ENCODE data around the gene SNX25.

The SNX25 gene

GRCh38 chr4:185247151-185247550 is 37.8 kb downstream of the SNX25 start:
- TF ChIP-seq SIN3A (IDR thresholded peaks at IDR 0.05; ENCODE audit: borderline replicate concordance, insufficient read depth, low read length) (no peak), POLR2AphosphoS5 (IDR thresholded peaks at IDR 0.05; ENCODE audit: low read depth, low read length) (no peak)

- no peak for TF ChIP-seq SIN3A (IDR thresholded peaks at IDR 0.05; ENCODE audit: borderline replicate concordance, insufficient read depth, low read length)
- no peak for TF ChIP-seq TAF1 (IDR thresholded peaks at IDR 0.05; ENCODE audit: borderline replicate concordance, insufficient read depth, low read length)
- TF ChIP-seq POLR2AphosphoS5 (IDR thresholded peaks at IDR 0.05; ENCODE audit: low read depth, low read length), result no peak
- no peak for TF ChIP-seq REST (IDR thresholded peaks at IDR 0.05; ENCODE audit: insufficient read depth in 1 of 2, low read depth in 2 of 2, low read length in 2 of 2)
- TF ChIP-seq FOXP2 (optimal IDR thresholded peaks at IDR 0.05; ENCODE audit: borderline replicate concordance, extremely low read depth, extremely low read length, insufficient read depth), result no peak
Measured at GRCh38 chr4:185248393-185249039, 39.1 kb downstream of the SNX25 start.

DNA sequence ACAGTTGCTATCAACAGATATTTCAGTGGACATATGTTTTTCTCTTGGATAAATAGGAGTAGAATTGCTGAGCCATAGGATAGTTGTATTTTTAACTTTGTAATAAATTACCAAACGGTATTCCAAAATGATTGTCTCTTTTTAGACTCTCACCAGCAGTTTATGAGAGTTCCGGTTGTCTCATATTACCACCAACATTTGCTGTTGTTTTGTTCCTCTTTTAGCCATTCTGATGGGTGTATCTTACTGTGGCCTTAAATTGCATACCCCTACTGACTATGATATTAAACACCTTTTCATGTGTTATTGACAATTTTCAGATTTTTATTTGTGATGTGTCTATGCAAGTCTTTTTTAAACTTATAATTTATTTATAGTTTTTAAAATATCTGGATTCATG is 39.7 kb downstream of the SNX25 start:
- TF ChIP-seq SIN3A (IDR thresholded peaks at IDR 0.05; ENCODE audit: borderline replicate concordance, insufficient read depth, low read length) (no peak), TAF1 (IDR thresholded peaks at IDR 0.05; ENCODE audit: borderline replicate concordance, insufficient read depth, low read length) (no peak), POLR2AphosphoS5 (IDR thresholded peaks at IDR 0.05; ENCODE audit: low read depth, low read length) (no peak), FOXP2 (optimal IDR thresholded peaks at IDR 0.05; ENCODE audit: borderline replicate concordance, extremely low read depth, extremely low read length, insufficient read depth) (no peak), REST (IDR thresholded peaks at IDR 0.05; ENCODE audit: insufficient read depth in 1 of 2, low read depth in 2 of 2, low read length in 2 of 2) (no peak)

DNA sequence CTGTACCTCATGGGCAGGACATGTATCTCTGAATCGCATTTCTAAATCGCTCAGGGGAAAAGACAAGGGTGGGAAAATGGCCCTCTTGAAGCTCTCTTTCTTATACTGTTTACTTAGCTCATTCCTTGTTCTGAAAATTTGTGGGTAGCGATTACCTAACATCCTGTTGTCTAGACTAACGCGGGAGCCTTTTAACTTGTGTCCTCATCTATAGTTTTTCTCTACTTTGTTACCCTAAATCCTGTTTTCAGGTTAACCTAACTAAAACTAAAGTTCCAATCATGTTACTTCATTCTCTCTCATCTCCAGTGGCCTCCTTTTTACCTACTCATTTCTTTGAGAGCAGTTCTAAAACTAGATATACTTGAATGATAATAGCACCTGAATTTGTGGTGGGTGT is 45.0 kb downstream of the SNX25 start:
- TF ChIP-seq REST (IDR thresholded peaks at IDR 0.05; ENCODE audit: insufficient read depth in 1 of 2, low read depth in 2 of 2, low read length in 2 of 2), result no peak
- no peak for TF ChIP-seq TAF1 (IDR thresholded peaks at IDR 0.05; ENCODE audit: borderline replicate concordance, insufficient read depth, low read length)
- TF ChIP-seq FOXP2 (optimal IDR thresholded peaks at IDR 0.05; ENCODE audit: borderline replicate concordance, extremely low read depth, extremely low read length, insufficient read depth), result no peak
- no peak for TF ChIP-seq SIN3A (IDR thresholded peaks at IDR 0.05; ENCODE audit: borderline replicate concordance, insufficient read depth, low read length)
- TF ChIP-seq POLR2AphosphoS5 (IDR thresholded peaks at IDR 0.05; ENCODE audit: low read depth, low read length), result no peak

DNA sequence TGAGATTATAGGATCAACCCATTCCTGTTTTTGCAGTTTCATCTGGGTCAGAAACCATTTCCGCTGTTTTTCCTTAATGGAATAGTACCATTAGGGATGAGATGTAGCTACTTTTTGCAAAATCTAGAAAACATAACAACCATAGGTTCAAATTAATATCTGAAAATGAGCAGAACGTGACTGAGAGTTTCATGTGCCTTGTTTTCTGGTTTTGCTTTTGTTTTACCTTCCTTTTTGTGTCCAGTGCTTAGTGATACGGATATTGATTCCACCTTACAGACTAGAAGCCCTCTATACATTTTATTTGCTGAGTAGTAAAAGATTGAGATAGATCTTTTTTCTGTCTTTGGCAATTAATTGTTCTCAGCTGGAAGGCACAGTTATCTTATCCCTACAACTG is 46.5 kb downstream of the SNX25 start:
- TF ChIP-seq TAF1 (IDR thresholded peaks at IDR 0.05; ENCODE audit: borderline replicate concordance, insufficient read depth, low read length), result no peak
- no peak for TF ChIP-seq SIN3A (IDR thresholded peaks at IDR 0.05; ENCODE audit: borderline replicate concordance, insufficient read depth, low read length)
- TF ChIP-seq POLR2AphosphoS5 (IDR thresholded peaks at IDR 0.05; ENCODE audit: low read depth, low read length), result no peak

GRCh38 chr4:185256446-185256845 is 47.0 kb downstream of the SNX25 start:
- TF ChIP-seq SIN3A (IDR thresholded peaks at IDR 0.05; ENCODE audit: borderline replicate concordance, insufficient read depth, low read length), result no peak
- TF ChIP-seq FOXP2 (optimal IDR thresholded peaks at IDR 0.05; ENCODE audit: borderline replicate concordance, extremely low read depth, extremely low read length, insufficient read depth), result no peak
- no peak for TF ChIP-seq TAF1 (IDR thresholded peaks at IDR 0.05; ENCODE audit: borderline replicate concordance, insufficient read depth, low read length)
- TF ChIP-seq REST (IDR thresholded peaks at IDR 0.05; ENCODE audit: insufficient read depth in 1 of 2, low read depth in 2 of 2, low read length in 2 of 2), result no peak
- no peak for TF ChIP-seq POLR2AphosphoS5 (IDR thresholded peaks at IDR 0.05; ENCODE audit: low read depth, low read length)
